Measurements from ENCODE around the gene MPZL3.

MPZL3 gene

DNA sequence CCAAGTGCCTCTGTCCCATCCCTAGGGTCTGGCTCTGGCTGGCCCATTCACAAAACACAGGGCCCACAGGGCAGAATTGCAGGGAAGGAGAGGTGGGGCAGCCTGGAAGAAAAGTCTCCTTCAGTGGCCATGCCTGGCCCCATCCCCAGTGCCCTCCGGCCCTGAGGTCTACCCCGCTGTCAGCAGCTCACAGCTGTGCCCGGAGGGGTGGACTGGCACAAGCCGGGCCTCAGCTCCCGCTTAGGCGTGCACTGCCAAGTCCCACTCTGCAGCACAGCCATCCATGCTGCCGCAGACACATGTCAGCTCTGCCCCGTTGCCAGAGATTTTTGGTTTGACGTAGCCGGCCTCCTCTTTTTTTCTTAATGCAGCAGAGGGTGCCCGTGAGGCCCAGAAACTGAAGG lies 71.9 kb downstream of the MPZL3 start:
- DNase-seq, result peak; percentile 8

GRCh38 chr11:118176778-118177134 lies 75.4 kb downstream of the MPZL3 start:
- no peak for DNase-seq

Data from activated CD4-positive, alpha-beta T cell treated with anti-CD3 and anti-CD28 coated beads, Interleukin-2, amount 50 U/mL, for 16 hours (primary cell).